Sigmoid colon (tissue), 7 donors: ENCODE measurements around the gene GUCA1A. TPM values are rescaled to one million over a fixed set of nuclear protein-coding genes. Genes with fewer than 3 reads are reported as not detected.

Source experiments
- DNase-seq: peaks from one replicate; pipeline ENCODE4 v3.0.0-alpha.2; 2019
- H3K27ac ChIP-seq, 4 donors: fragments of 200-600 bp; sonication (generic); one replicate each; pipeline ENCODE4 v1.5.1; 2016 to 2019; ENCODE audit warnings: mild to moderate bottlenecking in 1 of 4
- H3K27me3 ChIP-seq, 3 donors: fragments of 200-600 bp; sonication (generic); one replicate each; pipeline ENCODE4 v1.5.1; 2019; ENCODE audit warnings: mild to moderate bottlenecking in 1 of 3
- H3K36me3 ChIP-seq, 4 donors: fragments of 200-600 bp; sonication (generic); one replicate each; pipeline ENCODE4 v1.5.1; 2016 to 2019
- H3K4me1 ChIP-seq, 4 donors: fragments of 200-600 bp; sonication (generic); one replicate each; pipeline ENCODE4 v1.5.1; 2017 to 2019
- H3K4me3 ChIP-seq, 4 donors: fragments of 200-600 bp; sonication (generic); one replicate each; pipeline ENCODE4 v1.5.1; 2017 to 2019; ENCODE audit warnings: mild to moderate bottlenecking in 2 of 4, moderate library complexity in 1 of 4
- H3K9me3 ChIP-seq, 4 donors: fragments of 200-600 bp in 3 of 4; sonication (generic) in 3 of 4; one replicate each; pipeline versions ENCODE4 v1.5.1 to v1.6.1; 2013 to 2019
- CTCF ChIP-seq, 4 experiments: fragments of 450-650 bp in 3 of 4; fragments of 200-600 bp in 1 of 4; IDR thresholded peaks; one replicate each; pipeline ENCODE4 v1.5.1; 2016 to 2019; ENCODE audit warnings: antibody characterized with exemption in 4 of 4, mild to moderate bottlenecking in 3 of 4, moderate library complexity in 2 of 4
- EP300 ChIP-seq, 4 donors: sonication (generic); formaldehyde crosslinking; IDR thresholded peaks; one replicate each; pipeline ENCODE4 v1.6.1; 2017; ENCODE audit warnings: antibody characterized with exemption in 4 of 4
- POLR2A ChIP-seq, 2 donors: fragments of 450-650 bp; IDR thresholded peaks; one replicate each; pipeline ENCODE4 v1.6.1; 2016; ENCODE audit warnings: antibody characterized with exemption in 2 of 2, mild to moderate bottlenecking in 2 of 2, moderate library complexity in 2 of 2
- POLR2AphosphoS5 ChIP-seq, 4 donors: sonication (generic); formaldehyde crosslinking; IDR thresholded peaks; one replicate each; pipeline ENCODE4 v1.6.1; 2017; ENCODE audit warnings: antibody characterized with exemption in 4 of 4
- WGBS, 2 donors: extraction: QIAGEN DNeasy Blood & Tissue Kit; methylation state at CpG; one replicate each; pipeline ENCODE4 v1.1.7; 2013; 5-methylcytosine and 5-hydroxymethylcytosine counted together
- intact Hi-C: fragments of 100-400 bp; cut with DNase I; formaldehyde crosslinking; loops from one replicate; pipeline ENCODE4 v1.15.1; 2023
- polyA plus RNA-seq, 3 donors: library from polyadenylated mRNA; stranded (reverse); fragments of 200-250 nt; gene quantifications; one replicate each; pipeline ENCODE4 v1.2.3, GENCODE V29; 2013
- total RNA-seq, 4 donors: library from RNA; depleted of rRNA; stranded (reverse); fragments of >200 nt; gene quantifications; one replicate each; pipeline ENCODE4 v1.1.0, GENCODE V29; 2016
- donor health status: healthy with polysubstance abuse.
- donor health status: Bipolar disorder and iron deficiency.
- donor health status: healthy.

Gene GUCA1A
- total and polyA plus RNA-seq, 7 donors: 0.15 to 0.36 TPM; not detected in 5

GRCh38 chr6:42193491-42193894 is 20.3 kb downstream of the GUCA1A start:
- Histone ChIP-seq H3K4me3 (no peak overlapping the region), H3K27me3 (no peaks in the 10 kb centered on the region), H3K36me3 (no peaks in the 10 kb centered on the region), H3K4me1 (peaks cover 0 to 10% (median 3%) of the 10 kb centered on the region in 4 donors), H3K9me3 (no peaks in the 10 kb centered on the region), H3K27ac (no peak overlapping the region)
- TF ChIP-seq POLR2AphosphoS5 (IDR thresholded peaks at IDR 0.05): no peak
- intact Hi-C loops: no loop called here
- DNase-seq: no peak
- WGBS, 2 donors: 74 to 77% methylated on average over 8 of the region's 8 CpGs

GRCh38 chr6:42194056-42194455 is 20.9 kb downstream of the GUCA1A start:
- intact Hi-C loops: no loop called here
- no peak for DNase-seq

GRCh38 chr6:42195415-42195814 is 22.3 kb downstream of the GUCA1A start:
- Histone ChIP-seq H3K4me1 (peaks cover 0 to 18% (median 13%) of the 10 kb centered on the region in 4 donors), H3K27me3 (no peaks in the 10 kb centered on the region), H3K9me3 (no peaks in the 10 kb centered on the region), H3K4me3 (no peak overlapping the region), H3K36me3 (no peaks in the 10 kb centered on the region), H3K27ac (no peak overlapping the region)
- WGBS, 2 donors: 72 to 85% methylated on average over 4 of the region's 4 CpGs
- intact Hi-C loops: no loop called here
- no peak for TF ChIP-seq POLR2AphosphoS5 (IDR thresholded peaks at IDR 0.05)
- TF ChIP-seq CTCF (IDR thresholded peaks at IDR 0.05): no peak
- TF ChIP-seq EP300 (IDR thresholded peaks at IDR 0.05): no peak
- no peak for TF ChIP-seq POLR2A (IDR thresholded peaks at IDR 0.05)
- no peak for DNase-seq

More at GRCh38 chr6:42194056-42194455, 20.9 kb downstream of the GUCA1A start:
- H3K27ac ChIP-seq: no peak overlapping the region
- H3K4me3 ChIP-seq: no peak overlapping the region
- TF ChIP-seq CTCF (IDR thresholded peaks at IDR 0.05) (no peak), EP300 (IDR thresholded peaks at IDR 0.05) (no peak), POLR2A (IDR thresholded peaks at IDR 0.05) (no peak), POLR2AphosphoS5 (IDR thresholded peaks at IDR 0.05) (no peak)
- peaks cover 0 to 11% (median 3%) of the 10 kb centered on the region in 4 donors for H3K4me1 ChIP-seq
- H3K27me3 ChIP-seq: no peaks in the 10 kb centered on the region
- H3K9me3 ChIP-seq: no peaks in the 10 kb centered on the region
- 91% methylated on average over 5 of the region's 5 CpGs for WGBS, 2 donors
- H3K36me3 ChIP-seq: no peaks in the 10 kb centered on the region

GRCh38 chr6:42197555-42198362 is 24.6 kb downstream of the GUCA1A start:
- no peaks in the 10 kb centered on the region for H3K27me3 ChIP-seq
- DNase-seq: no peak
- WGBS, 2 donors: 85% methylated on average over 13 of the region's 13 CpGs
- peak overlapping the region in 1 of 4 donors; percentile 54 for H3K27ac ChIP-seq
- H3K9me3 ChIP-seq: no peaks in the 10 kb centered on the region
- intact Hi-C loops: no loop called here
- no peak overlapping the region for H3K4me3 ChIP-seq
- peaks cover 0 to 35% (median 24%) of the 10 kb centered on the region in 4 donors for H3K4me1 ChIP-seq
- no peak for TF ChIP-seq POLR2AphosphoS5 (IDR thresholded peaks at IDR 0.05)
- no peak for TF ChIP-seq POLR2A (IDR thresholded peaks at IDR 0.05)
- TF ChIP-seq CTCF (IDR thresholded peaks at IDR 0.05): no peak
- TF ChIP-seq EP300 (IDR thresholded peaks at IDR 0.05): no peak
- peaks cover 0 to 1% (median 0%) of the 10 kb centered on the region in 4 donors for H3K36me3 ChIP-seq

- no peak for DNase-seq
- H3K27ac ChIP-seq: peak overlapping the region in 3 of 4 donors; percentile 46 to 80 (median 60)
- TF ChIP-seq CTCF (IDR thresholded peaks at IDR 0.05) (no peak), POLR2A (IDR thresholded peaks at IDR 0.05) (no peak), POLR2AphosphoS5 (IDR thresholded peaks at IDR 0.05) (no peak), EP300 (IDR thresholded peaks at IDR 0.05) (no peak)
- no peak overlapping the region for H3K4me3 ChIP-seq
- H3K36me3 ChIP-seq: peaks cover 0 to 17% (median 0%) of the 10 kb centered on the region in 4 donors
- intact Hi-C loops: no loop called here
- 92 to 94% methylated on average over 5 of the region's 5 CpGs for WGBS, 2 donors
- H3K9me3 ChIP-seq: no peaks in the 10 kb centered on the region
- H3K27me3 ChIP-seq: no peaks in the 10 kb centered on the region
- peaks cover 0 to 35% (median 24%) of the 10 kb centered on the region in 4 donors for H3K4me1 ChIP-seq
Observed at GRCh38 chr6:42199106-42199981, 26.2 kb downstream of the GUCA1A start.
